Muscle of back (tissue), 11 donors: ENCODE data around the gene LY6G6F. TPM values are rescaled to one million over a fixed set of nuclear protein-coding genes. Genes with fewer than 3 reads are reported as not detected.

Experiments
- DNase-seq, 3 donors: peaks; one replicate each; pipeline versions ENCODE4 v3.0.0 to v3.0.0-alpha.2; 2013
- polyA plus RNA-seq, 10 donors: library from polyadenylated mRNA; unstranded; fragments of 120-200 nt; gene quantifications; one replicate each; pipeline ENCODE4 v1.2.1, GENCODE V29; 2013; ENCODE audit not compliant: insufficient read length in 10 of 10

LY6G6F gene
- polyA plus RNA-seq, 10 donors: 0.17 to 0.38 (median 0.20) TPM; not detected in 7

- DNase-seq: no peak
These were observed 16.7 kb downstream of the LY6G6F start, which contains the start of gene MPIG6B for GRCh38 chr6:31723245-31723979. TSS of gene MPIG6B (plus strand) at chr6:31723373. CDS start at chr6:31723384, 11 bp downstream.

GRCh38 chr6:31723980-31724691 is 17.5 kb downstream of the LY6G6F start:
- DNase-seq: peak in 1 of 3 donors; percentile 13

GRCh38 chr6:31725502-31726350 is 19.1 kb downstream of the LY6G6F start:
- peak in 1 of 3 donors; percentile 14 for DNase-seq

GRCh38 chr6:31727034-31727716 is 20.5 kb downstream of the LY6G6F start:
- peak in 1 of 3 donors; percentile 37 for DNase-seq

GRCh38 chr6:31727717-31728671 is 21.3 kb downstream of the LY6G6F start:
- DNase-seq: peak in 1 of 3 donors; percentile 11

- DNase-seq: peak in 1 of 3 donors; percentile 47
These were observed 22.3 kb downstream of the LY6G6F start, which contains the start of gene DDAH2 for GRCh38 chr6:31728767-31729514. TSS of gene DDAH2 (minus strand) at chr6:31729299. CDS start at chr6:31729161, 138 bp downstream.

- peak; percentile 90 to 97 (median 93) for DNase-seq
These were observed 22.9 kb downstream of the LY6G6F start for GRCh38 chr6:31729515-31729978.

GRCh38 chr6:31729979-31730630 is 23.4 kb downstream of the LY6G6F start:
- DNase-seq: peak; percentile 91 to 97 (median 97)

GRCh38 chr6:31730631-31731086 is 24.0 kb downstream of the LY6G6F start:
- DNase-seq: no peak

- no peak for DNase-seq
These were observed 25.4 kb downstream of the LY6G6F start for GRCh38 chr6:31732029-31732428.

GRCh38 chr6:31733734-31734133 is 27.1 kb downstream of the LY6G6F start:
- DNase-seq: no peak

GRCh38 chr6:31734247-31734820 is 27.7 kb downstream of the LY6G6F start:
- no peak for DNase-seq

GRCh38 chr6:31734821-31735406 is 28.2 kb downstream of the LY6G6F start:
- peak in 1 of 3 donors; percentile 76 for DNase-seq

GRCh38 chr6:31736021-31736767 is 29.5 kb downstream of the LY6G6F start, which contains the start of gene CLIC1:
TSS of gene CLIC1 (minus strand) at chr6:31736530. CDS start at chr6:31736300, 230 bp downstream.
- DNase-seq: peak; percentile 80 to 95 (median 87)

- DNase-seq: no peak
These were observed 30.2 kb downstream of the LY6G6F start for GRCh38 chr6:31736768-31737314.

GRCh38 chr6:31737315-31737990 is 30.8 kb downstream of the LY6G6F start:
- peak in 1 of 3 donors; percentile 65 for DNase-seq
